Measurements from ENCODE around the gene ERCC4.

ERCC4 gene

DNA sequence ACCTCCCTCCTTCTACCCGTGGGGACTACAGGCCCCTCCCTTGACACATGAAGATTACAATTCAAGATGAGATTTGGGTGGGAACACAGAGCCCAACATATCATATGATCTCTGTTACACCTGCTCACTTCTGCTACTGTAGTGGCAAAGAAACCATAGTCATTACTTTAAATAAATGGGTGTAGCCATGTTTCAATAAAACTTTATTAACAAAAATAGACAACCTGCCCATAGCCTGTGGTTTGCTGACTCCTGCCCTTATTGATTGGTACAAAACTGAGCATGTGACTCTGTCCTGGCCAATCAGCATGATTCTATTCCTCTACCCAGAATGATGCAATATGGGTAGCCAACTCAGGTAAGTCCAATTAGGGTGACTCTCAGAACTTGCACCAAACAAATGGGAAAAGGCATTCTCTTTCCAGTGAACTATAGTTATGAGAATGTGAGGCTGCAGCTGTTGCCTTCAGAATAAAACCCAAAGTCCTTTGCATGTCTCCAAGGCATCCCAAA is 15.7 kb upstream of the ERCC4 start:
- TF ChIP-seq FOXP2 (optimal IDR thresholded peaks at IDR 0.05; ENCODE audit: borderline replicate concordance, extremely low read depth, extremely low read length, insufficient read depth) (no peak), SIN3A (IDR thresholded peaks at IDR 0.05; ENCODE audit: borderline replicate concordance, insufficient read depth, low read length) (no peak), REST (IDR thresholded peaks at IDR 0.05; ENCODE audit: insufficient read depth in 1 of 2, low read depth in 2 of 2, low read length in 2 of 2) (no peak), TAF1 (IDR thresholded peaks at IDR 0.05; ENCODE audit: borderline replicate concordance, insufficient read depth, low read length) (no peak), POLR2AphosphoS5 (IDR thresholded peaks at IDR 0.05; ENCODE audit: low read depth, low read length) (no peak)

- TF ChIP-seq TAF1 (IDR thresholded peaks at IDR 0.05; ENCODE audit: borderline replicate concordance, insufficient read depth, low read length) (no peak), FOXP2 (optimal IDR thresholded peaks at IDR 0.05; ENCODE audit: borderline replicate concordance, extremely low read depth, extremely low read length, insufficient read depth) (no peak), SIN3A (IDR thresholded peaks at IDR 0.05; ENCODE audit: borderline replicate concordance, insufficient read depth, low read length) (no peak), REST (IDR thresholded peaks at IDR 0.05; ENCODE audit: insufficient read depth in 1 of 2, low read depth in 2 of 2, low read length in 2 of 2) (no peak)
Measured at GRCh38 chr16:13906168-13907089, 13.5 kb upstream of the ERCC4 start.

DNA sequence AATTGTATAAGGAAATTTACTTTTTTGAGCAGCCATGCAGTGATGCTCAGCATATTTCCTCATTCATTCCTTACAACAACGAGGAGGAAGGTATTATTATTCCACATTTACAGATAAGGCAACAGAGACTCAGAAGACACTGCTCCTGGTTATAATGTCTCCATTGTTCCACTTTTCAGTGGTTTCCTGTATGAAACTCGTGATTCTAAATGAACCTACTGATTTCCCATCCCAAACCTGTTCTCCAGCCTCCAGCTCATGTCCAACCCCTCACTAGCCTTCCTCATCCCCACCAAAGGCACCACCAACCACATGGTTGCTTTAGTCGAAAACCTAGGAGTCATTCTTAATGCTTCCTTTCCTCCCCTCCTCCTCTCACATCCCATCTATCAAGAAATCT is 12.5 kb upstream of the ERCC4 start:
- TF ChIP-seq TAF1 (IDR thresholded peaks at IDR 0.05; ENCODE audit: borderline replicate concordance, insufficient read depth, low read length), result no peak
- TF ChIP-seq FOXP2 (optimal IDR thresholded peaks at IDR 0.05; ENCODE audit: borderline replicate concordance, extremely low read depth, extremely low read length, insufficient read depth), result no peak
- TF ChIP-seq POLR2AphosphoS5 (IDR thresholded peaks at IDR 0.05; ENCODE audit: low read depth, low read length), result no peak

- no peak for TF ChIP-seq SIN3A (IDR thresholded peaks at IDR 0.05; ENCODE audit: borderline replicate concordance, insufficient read depth, low read length)
- no peak for TF ChIP-seq POLR2AphosphoS5 (IDR thresholded peaks at IDR 0.05; ENCODE audit: low read depth, low read length)
- TF ChIP-seq FOXP2 (optimal IDR thresholded peaks at IDR 0.05; ENCODE audit: borderline replicate concordance, extremely low read depth, extremely low read length, insufficient read depth), result no peak
- TF ChIP-seq TAF1 (IDR thresholded peaks at IDR 0.05; ENCODE audit: borderline replicate concordance, insufficient read depth, low read length), result no peak
- no peak for TF ChIP-seq REST (IDR thresholded peaks at IDR 0.05; ENCODE audit: insufficient read depth in 1 of 2, low read depth in 2 of 2, low read length in 2 of 2)
Measured at GRCh38 chr16:13909069-13909468, 10.9 kb upstream of the ERCC4 start.

DNA sequence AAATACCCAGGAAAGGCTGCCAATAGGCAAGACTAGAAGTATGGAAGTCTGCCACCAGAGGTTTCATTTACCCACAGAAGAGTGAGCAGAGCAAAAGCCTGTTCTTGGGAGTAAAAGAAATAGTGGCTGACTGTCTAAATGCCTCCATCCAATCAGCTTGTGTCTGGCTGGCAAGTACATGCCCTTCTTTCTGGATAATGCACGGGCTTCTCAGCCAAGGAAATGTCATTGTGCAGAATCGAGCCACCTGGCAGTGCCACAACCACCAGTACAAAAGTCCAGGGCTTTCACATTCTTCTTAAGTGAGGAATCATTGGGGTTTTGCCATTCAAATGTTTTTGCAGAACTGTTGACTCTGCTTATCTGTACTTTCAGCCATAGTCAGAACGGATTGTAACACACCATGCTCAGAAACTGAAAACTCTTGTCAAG is 10.1 kb upstream of the ERCC4 start:
- no peak for TF ChIP-seq TAF1 (IDR thresholded peaks at IDR 0.05; ENCODE audit: borderline replicate concordance, insufficient read depth, low read length)
- no peak for TF ChIP-seq SIN3A (IDR thresholded peaks at IDR 0.05; ENCODE audit: borderline replicate concordance, insufficient read depth, low read length)
- TF ChIP-seq REST (IDR thresholded peaks at IDR 0.05; ENCODE audit: insufficient read depth in 1 of 2, low read depth in 2 of 2, low read length in 2 of 2), result no peak
- TF ChIP-seq FOXP2 (optimal IDR thresholded peaks at IDR 0.05; ENCODE audit: borderline replicate concordance, extremely low read depth, extremely low read length, insufficient read depth), result no peak
- no peak for TF ChIP-seq POLR2AphosphoS5 (IDR thresholded peaks at IDR 0.05; ENCODE audit: low read depth, low read length)

All from PFSK-1 (cell line).